ENCODE data around the gene GUSB. TPM values are rescaled to one million over a fixed set of nuclear protein-coding genes. Genes with fewer than 3 reads are reported as not detected.
"Not testable (repeated sequence)": the region's sequence is repeated elsewhere in the genome, so short reads cannot be mapped to it uniquely, and the experiment has no call there.

The GUSB gene
- total RNA-seq, 1 donor from 2014 or later: 62.5 TPM

GRCh38 chr7:65945787-65946186 is 36.2 kb downstream of the GUSB start:
- H3K36me3 Mint-ChIP-seq (ENCODE audit: low read depth); H3K9me3 Mint-ChIP-seq; intact Hi-C loops (cut with micrococcal nuclease); H3K27me3 Mint-ChIP-seq (ENCODE audit: low read depth); H3K27ac Mint-ChIP-seq; H3K4me3 Mint-ChIP-seq (ENCODE audit: low read depth); H3K4me1 Mint-ChIP-seq (ENCODE audit: low read depth); DNase-seq (ENCODE audit: low spot score): not testable (repeated sequence)

- intact Hi-C loops (cut with micrococcal nuclease): no loop called here
- DNase-seq (ENCODE audit: low spot score): no peak
- no peak overlapping the region for H3K4me3 Mint-ChIP-seq (ENCODE audit: low read depth)
- H3K27ac Mint-ChIP-seq: no peak overlapping the region
- peaks cover 19% of the 10 kb centered on the region for H3K4me1 Mint-ChIP-seq (ENCODE audit: low read depth)
- H3K27me3 Mint-ChIP-seq (ENCODE audit: low read depth): no peaks in the 10 kb centered on the region
- H3K36me3 Mint-ChIP-seq (ENCODE audit: low read depth): peaks cover 24% of the 10 kb centered on the region
- peaks cover 10% of the 10 kb centered on the region for H3K9me3 Mint-ChIP-seq
These were observed 43.6 kb downstream of the GUSB start for GRCh38 chr7:65938336-65938895.

GRCh38 chr7:65937296-65937695 is 44.7 kb downstream of the GUSB start:
- H3K36me3 Mint-ChIP-seq (ENCODE audit: low read depth): peaks cover 24% of the 10 kb centered on the region
- H3K27ac Mint-ChIP-seq: no peak overlapping the region
- no peaks in the 10 kb centered on the region for H3K27me3 Mint-ChIP-seq (ENCODE audit: low read depth)
- H3K4me1 Mint-ChIP-seq (ENCODE audit: low read depth): peaks cover 19% of the 10 kb centered on the region
- intact Hi-C loops (cut with micrococcal nuclease): no loop called here
- H3K9me3 Mint-ChIP-seq: peaks cover 10% of the 10 kb centered on the region
- no peak for DNase-seq (ENCODE audit: low spot score)
- H3K4me3 Mint-ChIP-seq (ENCODE audit: low read depth): no peak overlapping the region

GRCh38 chr7:65931685-65932084 is 50.3 kb downstream of the GUSB start:
- no peak overlapping the region for H3K27ac Mint-ChIP-seq
- H3K4me1 Mint-ChIP-seq (ENCODE audit: low read depth): peaks cover 15% of the 10 kb centered on the region
- no peak overlapping the region for H3K4me3 Mint-ChIP-seq (ENCODE audit: low read depth)
- peaks cover 10% of the 10 kb centered on the region for H3K9me3 Mint-ChIP-seq
- DNase-seq (ENCODE audit: low spot score): no peak
- intact Hi-C loops (cut with micrococcal nuclease): no loop called here
- H3K36me3 Mint-ChIP-seq (ENCODE audit: low read depth): peaks cover 12% of the 10 kb centered on the region
- H3K27me3 Mint-ChIP-seq (ENCODE audit: low read depth): no peaks in the 10 kb centered on the region

- Mint-ChIP-seq H3K4me1 (ENCODE audit: low read depth) (no peaks in the 10 kb centered on the region), H3K4me3 (ENCODE audit: low read depth) (no peak overlapping the region), H3K27me3 (ENCODE audit: low read depth) (no peaks in the 10 kb centered on the region), H3K9me3 (no peaks in the 10 kb centered on the region), H3K27ac (no peak overlapping the region), H3K36me3 (ENCODE audit: low read depth) (peaks cover 2% of the 10 kb centered on the region)
- DNase-seq (ENCODE audit: low spot score): no peak
- intact Hi-C loops (cut with micrococcal nuclease): no loop called here
These were observed 54.2 kb downstream of the GUSB start for GRCh38 chr7:65927489-65928448.

GRCh38 chr7:65926588-65926987 is 55.4 kb downstream of the GUSB start:
- Mint-ChIP-seq H3K27me3 (ENCODE audit: low read depth) (no peaks in the 10 kb centered on the region), H3K4me1 (ENCODE audit: low read depth) (no peaks in the 10 kb centered on the region), H3K4me3 (ENCODE audit: low read depth) (no peak overlapping the region), H3K36me3 (ENCODE audit: low read depth) (peaks cover 5% of the 10 kb centered on the region), H3K9me3 (no peaks in the 10 kb centered on the region), H3K27ac (no peak overlapping the region)
- no peak for DNase-seq (ENCODE audit: low spot score)
- intact Hi-C loops (cut with micrococcal nuclease): no loop called here

- Mint-ChIP-seq H3K36me3 (ENCODE audit: low read depth) (peaks cover 6% of the 10 kb centered on the region), H3K4me1 (ENCODE audit: low read depth) (no peaks in the 10 kb centered on the region), H3K4me3 (ENCODE audit: low read depth) (no peak overlapping the region), H3K9me3 (no peaks in the 10 kb centered on the region), H3K27ac (no peak overlapping the region), H3K27me3 (ENCODE audit: low read depth) (no peaks in the 10 kb centered on the region)
- no peak for DNase-seq (ENCODE audit: low spot score)
- intact Hi-C loops (cut with micrococcal nuclease): no loop called here
These were observed 57.0 kb downstream of the GUSB start for GRCh38 chr7:65925040-65925439.

- H3K27ac Mint-ChIP-seq: no peak overlapping the region
- no peaks in the 10 kb centered on the region for H3K9me3 Mint-ChIP-seq
- no peaks in the 10 kb centered on the region for H3K27me3 Mint-ChIP-seq (ENCODE audit: low read depth)
- H3K36me3 Mint-ChIP-seq (ENCODE audit: low read depth): peaks cover 8% of the 10 kb centered on the region
- no peak for DNase-seq (ENCODE audit: low spot score)
- H3K4me3 Mint-ChIP-seq (ENCODE audit: low read depth): no peak overlapping the region
- H3K4me1 Mint-ChIP-seq (ENCODE audit: low read depth): no peaks in the 10 kb centered on the region
- intact Hi-C loops (cut with micrococcal nuclease): no loop called here
These were observed 57.8 kb downstream of the GUSB start for GRCh38 chr7:65924193-65924592.

- Mint-ChIP-seq H3K27me3 (ENCODE audit: low read depth) (no peaks in the 10 kb centered on the region), H3K4me3 (ENCODE audit: low read depth) (no peak overlapping the region), H3K36me3 (ENCODE audit: low read depth) (peaks cover 8% of the 10 kb centered on the region), H3K9me3 (no peaks in the 10 kb centered on the region), H3K27ac (no peak overlapping the region), H3K4me1 (ENCODE audit: low read depth) (no peaks in the 10 kb centered on the region)
- intact Hi-C loops (cut with micrococcal nuclease): no loop called here
- DNase-seq (ENCODE audit: low spot score): no peak
These were observed 58.7 kb downstream of the GUSB start for GRCh38 chr7:65923316-65923715.

GRCh38 chr7:65915921-65916657 is 65.9 kb downstream of the GUSB start:
- Mint-ChIP-seq H3K27me3 (ENCODE audit: low read depth) (no peaks in the 10 kb centered on the region), H3K4me1 (ENCODE audit: low read depth) (peaks cover 5% of the 10 kb centered on the region), H3K36me3 (ENCODE audit: low read depth) (peaks cover 12% of the 10 kb centered on the region), H3K9me3 (no peaks in the 10 kb centered on the region), H3K4me3 (ENCODE audit: low read depth) (no peak overlapping the region), H3K27ac (no peak overlapping the region)
- intact Hi-C loops (cut with micrococcal nuclease): no loop called here
- DNase-seq (ENCODE audit: low spot score): no peak

- no peaks in the 10 kb centered on the region for H3K27me3 Mint-ChIP-seq (ENCODE audit: low read depth)
- H3K4me3 Mint-ChIP-seq (ENCODE audit: low read depth): no peak overlapping the region
- no peaks in the 10 kb centered on the region for H3K9me3 Mint-ChIP-seq
- peaks cover 10% of the 10 kb centered on the region for H3K4me1 Mint-ChIP-seq (ENCODE audit: low read depth)
- DNase-seq (ENCODE audit: low spot score): no peak
- intact Hi-C loops (cut with micrococcal nuclease): no loop called here
- H3K27ac Mint-ChIP-seq: no peak overlapping the region
- H3K36me3 Mint-ChIP-seq (ENCODE audit: low read depth): peaks cover 7% of the 10 kb centered on the region
These were observed 69.8 kb downstream of the GUSB start for GRCh38 chr7:65912237-65912636.
